Ectodermal cell (in vitro differentiated cells): Measurements from ENCODE around the gene PEAK1.

Source experiments
- H3K27ac ChIP-seq: 2 replicates; pipeline ENCODE4 v1.7.0; 2013; ENCODE audit warnings: mild to moderate bottlenecking, low read depth, low read length; ENCODE audit not compliant: insufficient read depth, poor library complexity, severe bottlenecking
- H3K27me3 ChIP-seq: 2 replicates; pipeline ENCODE4 v1.7.0; 2013; ENCODE audit warnings: mild to moderate bottlenecking, low read length; ENCODE audit not compliant: insufficient read depth, control insufficient read depth, poor library complexity, severe bottlenecking
- H3K36me3 ChIP-seq: one replicate; pipeline ENCODE4 v1.7.0; 2013; ENCODE audit warnings: low read length; ENCODE audit not compliant: control insufficient read depth, insufficient read depth
- H3K4me1 ChIP-seq: one replicate; pipeline ENCODE4 v1.7.0; 2013; ENCODE audit warnings: low read length; ENCODE audit not compliant: control insufficient read depth, insufficient read depth
- H3K4me3 ChIP-seq: 2 replicates; pipeline ENCODE4 v1.7.0; 2013; ENCODE audit warnings: low read depth, low read length, control low read depth; ENCODE audit not compliant: insufficient read depth
- H3K9me3 ChIP-seq: 2 replicates; pipeline ENCODE4 v1.7.0; 2013; ENCODE audit warnings: mild to moderate bottlenecking, low read length, moderate library complexity; ENCODE audit not compliant: control insufficient read depth
- WGBS, 2 experiments: methylation state at CpG; one replicate each; pipeline ENCODE4 v1.1.7; 2013; ENCODE audit warnings: missing lambda C conversion rate in 2 of 2; 5-methylcytosine and 5-hydroxymethylcytosine counted together

The PEAK1 gene

DNA sequence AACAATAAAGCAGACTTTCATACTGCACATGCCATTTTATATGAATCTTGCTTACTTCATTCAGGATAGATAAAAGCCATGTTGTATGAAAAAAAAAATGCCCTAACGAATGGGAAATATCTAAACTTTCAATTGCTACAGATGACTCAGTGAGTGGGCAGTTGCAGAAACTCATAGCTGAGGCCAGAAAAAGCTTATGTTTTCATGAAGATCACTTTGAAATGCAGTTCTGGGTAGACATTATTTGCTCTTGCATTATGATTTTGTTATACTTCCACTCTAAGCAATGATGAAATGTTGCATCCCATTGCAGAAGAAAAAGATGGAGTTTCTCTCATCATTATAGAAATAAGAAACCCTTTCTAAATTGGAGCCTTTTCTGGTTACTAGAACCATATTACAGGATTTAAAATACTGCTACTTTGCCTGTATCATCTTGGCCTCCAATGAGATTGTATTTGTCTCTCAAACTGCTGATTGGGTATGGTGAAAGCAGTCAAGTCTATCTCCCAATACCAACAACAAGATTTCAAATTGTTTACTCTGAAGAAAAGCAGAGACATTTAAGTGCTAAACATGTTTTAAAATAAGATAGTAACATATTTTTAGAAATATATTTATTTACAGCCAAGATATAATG is 17.0 kb downstream of the PEAK1 start:
- Histone ChIP-seq H3K4me3 (no peak overlapping the region), H3K9me3 (peaks cover 5% of the 10 kb centered on the region), H3K4me1 (no peaks in the 10 kb centered on the region), H3K27me3 (no peaks in the 10 kb centered on the region), H3K27ac (no peak overlapping the region), H3K36me3 (no peaks in the 10 kb centered on the region)
- 89 to 90% methylated on average over 1 of the region's 1 CpG for WGBS, 2 experiments

DNA sequence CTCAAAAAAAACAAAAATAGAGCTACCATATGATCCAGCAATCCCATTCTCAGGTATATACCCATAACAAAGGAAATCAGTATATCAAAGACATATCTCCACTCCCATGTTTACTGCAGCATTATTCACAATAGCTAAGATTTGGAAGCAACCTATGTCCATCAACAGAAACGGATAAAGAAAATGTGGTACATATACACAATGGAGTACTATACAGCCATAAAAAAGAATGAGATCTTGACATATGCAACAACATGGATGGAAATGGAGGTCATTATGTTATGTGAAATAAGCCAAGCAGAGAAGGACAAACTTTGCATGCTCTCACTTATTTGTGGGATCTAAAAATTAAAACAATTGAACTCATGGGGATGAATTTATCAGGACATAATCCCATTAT is 19.6 kb downstream of the PEAK1 start:
- H3K27me3 ChIP-seq, result no peaks in the 10 kb centered on the region
- no peak overlapping the region for H3K27ac ChIP-seq
- H3K4me1 ChIP-seq, result no peaks in the 10 kb centered on the region
- peaks cover 5% of the 10 kb centered on the region for H3K9me3 ChIP-seq
- H3K36me3 ChIP-seq, result no peaks in the 10 kb centered on the region
- H3K4me3 ChIP-seq, result no peak overlapping the region
- 88 to 100% methylated on average over 1 of the region's 1 CpG for WGBS, 2 experiments

DNA sequence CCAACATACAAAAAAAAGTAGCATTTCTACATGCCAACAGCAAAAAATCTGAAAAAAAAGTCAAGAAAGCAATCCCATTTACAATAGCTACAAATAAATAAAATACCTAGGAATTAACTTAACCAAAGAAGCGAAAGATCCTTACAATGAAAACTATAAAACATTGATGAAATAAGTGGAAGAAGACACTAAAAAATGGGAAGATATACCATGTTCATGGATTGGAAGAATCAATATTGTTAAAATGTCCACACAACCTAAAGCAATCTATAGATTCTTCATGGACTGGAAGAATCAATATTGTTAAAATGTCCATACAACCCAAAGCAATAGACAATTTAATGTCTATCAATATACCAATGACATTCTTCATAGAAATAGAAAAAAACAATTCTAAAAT is 21.0 kb downstream of the PEAK1 start:
- Histone ChIP-seq H3K36me3 (no peaks in the 10 kb centered on the region), H3K27me3 (no peaks in the 10 kb centered on the region), H3K27ac (no peak overlapping the region), H3K4me3 (no peak overlapping the region), H3K9me3 (peaks cover 5% of the 10 kb centered on the region), H3K4me1 (no peaks in the 10 kb centered on the region)
- WGBS, 2 experiments, result no CpG with 5 or more reads among the region's 1 CpG

DNA sequence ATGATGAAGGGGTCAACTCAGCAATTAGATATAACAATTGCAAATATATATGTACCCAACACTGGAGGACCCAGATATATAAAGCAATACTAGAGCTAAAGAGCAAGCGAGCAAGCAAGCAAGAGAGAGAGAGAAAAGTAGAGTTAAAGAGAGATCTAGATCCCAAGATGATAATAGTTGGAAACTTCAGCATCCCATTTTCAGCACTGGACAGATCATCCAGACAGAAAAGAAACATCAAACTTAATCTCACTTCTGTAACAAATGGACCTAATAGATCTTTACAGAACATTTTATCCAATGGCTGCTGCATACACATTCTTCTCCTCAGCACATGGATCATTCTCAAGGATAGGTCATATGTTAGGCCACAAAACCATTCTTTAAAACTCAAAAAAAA is 23.2 kb downstream of the PEAK1 start:
- H3K9me3 ChIP-seq, result peaks cover 5% of the 10 kb centered on the region
- H3K4me3 ChIP-seq, result no peak overlapping the region
- H3K27ac ChIP-seq, result no peak overlapping the region
- no peaks in the 10 kb centered on the region for H3K36me3 ChIP-seq
- no peaks in the 10 kb centered on the region for H3K27me3 ChIP-seq
- H3K4me1 ChIP-seq, result no peaks in the 10 kb centered on the region
- 100% methylated on average over 1 of the region's 1 CpG for WGBS, 2 experiments

DNA sequence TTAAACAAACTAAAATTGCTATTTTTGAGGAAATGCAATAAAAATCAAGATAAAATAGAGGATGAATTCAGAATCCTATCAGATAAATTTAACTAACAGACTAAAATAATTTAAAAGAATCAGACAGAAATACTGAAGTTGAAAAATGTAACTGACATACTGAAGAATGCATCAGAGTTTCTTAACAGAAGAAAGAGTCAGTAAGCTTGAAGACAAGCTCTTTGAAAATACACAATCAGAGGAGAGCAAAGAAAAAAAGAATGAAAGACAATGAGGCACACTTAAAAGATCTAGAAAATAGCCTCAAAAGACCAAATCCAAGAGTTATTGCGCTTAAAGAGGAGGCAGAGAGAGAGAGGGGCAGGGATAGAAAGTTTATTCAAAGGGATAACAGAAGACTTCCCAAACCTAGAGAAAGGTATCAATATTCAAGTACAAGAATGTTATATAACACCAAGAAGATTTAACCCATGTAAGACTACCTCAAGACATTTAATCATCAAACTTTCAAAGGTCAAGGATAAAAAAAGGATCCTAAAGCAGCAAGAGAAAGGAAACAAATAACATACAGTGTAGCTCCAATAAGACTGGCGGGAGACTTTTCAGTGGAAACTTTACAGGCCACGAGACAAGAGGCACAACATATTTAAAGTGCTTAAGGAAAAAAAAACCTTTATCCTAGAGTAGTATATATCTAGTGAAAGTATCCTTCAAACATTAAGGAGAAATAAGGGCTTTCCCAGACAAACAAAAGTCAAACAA is 24.7 kb downstream of the PEAK1 start:
- H3K4me3 ChIP-seq, result no peak overlapping the region
- H3K9me3 ChIP-seq, result peaks cover 4% of the 10 kb centered on the region
- no peaks in the 10 kb centered on the region for H3K4me1 ChIP-seq
- H3K27ac ChIP-seq, result no peak overlapping the region
- no peaks in the 10 kb centered on the region for H3K27me3 ChIP-seq
- H3K36me3 ChIP-seq, result no peaks in the 10 kb centered on the region
- 73 to 100% methylated on average over 2 of the region's 3 CpGs for WGBS, 2 experiments

DNA sequence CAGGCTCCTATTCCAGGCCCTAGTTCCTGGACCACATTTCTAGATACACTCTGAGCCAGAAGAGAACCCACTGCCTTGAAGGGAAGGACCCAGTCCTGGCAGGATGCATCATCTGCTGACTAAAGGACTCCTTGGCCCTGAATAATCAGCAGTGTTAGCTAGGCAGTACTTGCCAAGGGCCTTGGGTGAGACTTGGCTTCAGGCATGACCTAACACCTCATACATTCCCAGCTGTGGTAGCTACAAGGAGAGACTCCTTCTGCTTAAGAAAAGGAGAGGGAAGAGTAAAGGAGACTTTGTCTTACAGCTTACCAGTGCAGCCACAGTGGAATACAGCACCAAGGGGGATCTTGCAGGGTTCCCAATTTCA is 26.4 kb downstream of the PEAK1 start:
- no peaks in the 10 kb centered on the region for H3K27me3 ChIP-seq
- H3K9me3 ChIP-seq, result no peaks in the 10 kb centered on the region
- no peak overlapping the region for H3K4me3 ChIP-seq
- H3K4me1 ChIP-seq, result no peaks in the 10 kb centered on the region
- H3K27ac ChIP-seq, result no peak overlapping the region
- no peaks in the 10 kb centered on the region for H3K36me3 ChIP-seq

DNA sequence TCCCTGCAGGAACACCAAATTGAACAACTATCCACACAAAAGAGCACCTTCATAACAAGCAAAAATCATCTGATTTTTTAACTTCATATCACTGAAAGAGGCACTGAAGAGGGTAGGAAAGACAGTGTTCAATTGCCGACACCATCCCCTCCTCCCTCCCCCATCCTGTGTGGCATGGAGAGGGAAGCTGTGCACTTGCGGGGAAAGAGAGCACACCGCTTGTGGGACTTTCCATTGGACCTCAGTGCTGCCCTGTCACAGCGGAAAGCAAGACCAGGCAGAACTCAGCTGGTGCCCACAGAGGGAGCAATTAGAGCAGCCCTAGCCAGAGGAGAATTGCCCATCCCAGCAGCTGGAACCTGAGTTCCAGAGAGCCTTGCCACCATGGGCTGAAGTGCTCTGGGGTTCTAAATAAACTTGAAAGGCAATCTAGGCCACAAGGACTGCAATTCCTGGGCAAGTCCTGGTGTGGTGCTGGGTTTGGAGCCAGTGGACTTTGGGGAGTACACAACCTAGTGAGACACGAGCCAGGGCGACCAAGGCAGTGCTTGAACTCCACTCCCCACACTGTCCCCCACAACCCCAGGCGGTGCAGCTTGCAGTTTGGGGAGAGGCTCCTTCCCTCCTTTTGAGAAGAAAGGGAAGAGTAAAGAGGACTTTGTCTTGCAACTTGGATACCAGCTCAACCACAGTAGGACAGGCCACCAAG is 27.0 kb downstream of the PEAK1 start:
- Histone ChIP-seq H3K27me3 (no peaks in the 10 kb centered on the region), H3K27ac (no peak overlapping the region), H3K4me1 (no peaks in the 10 kb centered on the region), H3K9me3 (no peaks in the 10 kb centered on the region), H3K4me3 (no peak overlapping the region), H3K36me3 (no peaks in the 10 kb centered on the region)
- WGBS, 2 experiments, result 97% methylated on average over 7 of the region's 7 CpGs

DNA sequence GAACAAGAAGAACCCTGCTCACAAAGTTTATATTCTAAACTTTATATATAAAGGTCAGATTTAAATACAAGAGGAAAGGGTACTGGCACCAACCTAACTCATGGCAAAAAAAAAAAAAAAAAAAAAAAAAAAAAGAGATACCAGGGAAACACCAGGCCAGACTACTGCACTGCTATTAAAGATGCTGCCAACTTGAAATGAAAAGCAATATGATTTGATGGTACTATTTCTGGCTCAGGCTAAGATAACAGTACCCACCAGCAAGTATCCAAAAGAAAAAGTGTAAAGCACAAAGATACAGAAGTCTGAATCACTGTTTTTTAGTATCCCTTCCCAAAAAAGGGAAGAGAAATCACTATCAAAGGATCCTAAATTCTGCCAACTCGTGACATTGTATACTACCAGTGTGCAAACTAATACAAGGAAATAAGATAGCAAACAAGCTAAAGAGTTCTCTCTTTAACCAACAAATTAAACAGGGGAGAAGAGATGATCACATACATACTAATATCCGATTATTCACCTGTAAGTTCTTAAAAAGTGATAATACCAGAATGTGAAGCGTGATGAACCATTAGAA is 28.4 kb downstream of the PEAK1 start:
- WGBS, 2 experiments, result 88 to 91% methylated on average over 1 to 3 of the region's 3 CpGs
- Histone ChIP-seq H3K27ac (no peak overlapping the region), H3K36me3 (no peaks in the 10 kb centered on the region), H3K4me3 (no peak overlapping the region), H3K9me3 (no peaks in the 10 kb centered on the region), H3K4me1 (no peaks in the 10 kb centered on the region), H3K27me3 (no peaks in the 10 kb centered on the region)

DNA sequence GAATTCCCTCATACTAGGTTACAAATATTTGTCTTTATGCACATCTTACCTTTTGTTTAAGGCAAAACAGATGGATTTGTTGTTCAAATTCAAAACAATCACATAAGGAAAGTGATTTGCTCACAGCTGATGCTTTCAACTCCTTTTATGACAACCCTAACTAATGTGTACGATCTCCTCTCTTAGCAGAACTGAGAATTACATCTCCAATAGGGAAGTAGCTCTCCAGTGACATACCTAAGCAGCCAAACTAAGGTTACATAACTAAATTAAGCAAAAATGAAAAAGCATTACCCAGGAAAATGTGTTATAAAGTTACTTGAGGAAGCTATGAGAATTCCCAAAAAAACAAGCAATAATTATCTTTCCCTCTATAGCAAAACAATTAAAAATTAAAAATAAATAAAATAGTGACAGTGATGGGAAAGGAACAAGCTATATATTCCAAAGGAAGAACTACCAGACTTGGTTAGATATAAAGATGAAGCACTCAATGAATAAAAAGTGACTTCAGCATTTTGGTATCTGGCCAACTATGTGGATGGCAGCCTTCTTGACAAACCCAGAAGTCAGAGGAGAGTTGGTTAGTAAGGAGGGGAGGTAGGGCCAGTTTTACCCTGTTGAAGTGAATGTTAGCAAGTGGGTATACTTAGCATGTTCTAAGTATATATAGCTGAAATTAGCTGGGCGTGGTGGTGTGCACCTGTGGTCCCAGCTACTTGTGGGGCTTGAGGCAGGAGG is 32.4 kb downstream of the PEAK1 start:
- no peaks in the 10 kb centered on the region for H3K27me3 ChIP-seq
- H3K4me1 ChIP-seq, result no peaks in the 10 kb centered on the region
- H3K27ac ChIP-seq, result no peak overlapping the region
- no peaks in the 10 kb centered on the region for H3K36me3 ChIP-seq
- 86 to 94% methylated on average over 2 of the region's 2 CpGs for WGBS, 2 experiments
- no peaks in the 10 kb centered on the region for H3K9me3 ChIP-seq
- H3K4me3 ChIP-seq, result no peak overlapping the region

DNA sequence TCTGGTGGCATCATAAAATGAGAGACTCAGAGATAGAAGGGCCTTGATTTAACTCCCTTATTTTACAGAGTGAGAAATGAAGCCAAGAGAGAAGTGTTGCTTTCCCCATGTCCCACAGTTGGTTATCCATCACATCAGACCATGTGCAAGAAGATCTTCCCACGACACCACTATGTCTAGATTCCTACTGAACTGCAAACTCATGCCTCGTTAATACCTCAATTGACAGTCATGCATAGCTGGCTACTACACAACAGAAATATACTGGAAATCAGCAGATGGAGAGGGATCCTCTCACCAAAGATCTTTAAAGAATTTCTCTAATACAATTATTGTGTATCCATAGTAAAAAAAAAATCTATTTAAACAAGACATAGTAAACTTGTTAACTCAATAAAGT is 33.3 kb downstream of the PEAK1 start:
- Histone ChIP-seq H3K27ac (no peak overlapping the region), H3K36me3 (no peaks in the 10 kb centered on the region), H3K4me1 (no peaks in the 10 kb centered on the region), H3K9me3 (no peaks in the 10 kb centered on the region), H3K4me3 (no peak overlapping the region), H3K27me3 (no peaks in the 10 kb centered on the region)
- WGBS, 2 experiments, result 81 to 92% methylated on average over 2 of the region's 2 CpGs
